CD1c-positive myeloid dendritic cell (primary cell): ENCODE measurements around the gene ZNF318.
"Not testable (repeated sequence)": the region's sequence is repeated elsewhere in the genome, so short reads cannot be mapped to it uniquely, and the experiment has no call there.

Source experiments
- DNase-seq: peaks from one replicate; pipeline ENCODE4 v3.0.0-alpha.2; 2016; ENCODE audit errors: extremely low spot score

ZNF318 gene

DNA sequence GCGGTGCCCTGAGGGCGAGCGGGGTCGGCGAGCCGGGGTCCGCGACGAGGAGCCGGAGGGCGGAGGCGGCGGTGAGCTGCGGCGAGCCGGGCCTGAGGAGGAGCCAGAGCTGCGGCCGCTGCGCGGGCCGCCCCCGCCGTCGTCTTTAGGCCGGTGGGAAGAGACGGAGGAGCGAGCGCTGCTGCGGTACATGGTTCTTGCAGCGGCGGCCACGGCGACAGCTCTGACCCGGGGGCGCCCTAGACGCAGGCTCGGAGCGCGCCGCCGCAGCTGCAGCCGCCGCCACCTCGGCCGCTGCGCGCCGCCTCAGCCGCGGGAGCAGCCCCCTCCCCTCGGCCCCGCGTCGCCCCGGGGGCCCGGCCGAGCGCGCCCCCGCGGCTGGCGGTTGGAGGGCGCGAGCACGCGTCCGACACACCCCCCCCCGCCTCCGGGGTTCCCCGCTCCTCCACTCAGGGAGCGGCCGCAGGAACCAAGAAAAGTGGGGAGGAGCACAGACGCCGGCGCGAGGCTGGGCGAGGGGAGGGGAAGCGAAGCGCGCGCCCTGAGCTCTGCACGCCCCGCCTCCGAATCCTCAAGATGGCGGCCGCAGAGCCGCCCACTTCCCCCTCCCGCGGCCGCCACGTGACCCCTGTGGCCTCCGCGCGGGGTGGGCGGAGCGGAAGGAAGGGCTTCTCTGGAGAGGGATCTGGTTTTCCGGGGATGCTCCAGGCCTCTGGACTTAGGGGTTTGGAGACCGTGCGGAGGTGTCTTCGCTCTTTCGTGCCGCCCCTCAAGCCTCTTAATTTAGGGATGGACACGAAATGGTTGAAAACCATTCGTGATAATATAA is at the start of gene ZNF318:
Gene ZNF318 (minus strand): TSS at position 474 of the 829 bp plus-strand sequence. CDS start 282 bp downstream, at position 192.
- peak; percentile 99 for DNase-seq

GRCh38 chr6:43416935-43417334 is 47.5 kb upstream of the ZNF318 start:
- DNase-seq = no peak

- DNase-seq = not testable (repeated sequence)
Measured at GRCh38 chr6:43415275-43415674, 45.8 kb upstream of the ZNF318 start.

DNA sequence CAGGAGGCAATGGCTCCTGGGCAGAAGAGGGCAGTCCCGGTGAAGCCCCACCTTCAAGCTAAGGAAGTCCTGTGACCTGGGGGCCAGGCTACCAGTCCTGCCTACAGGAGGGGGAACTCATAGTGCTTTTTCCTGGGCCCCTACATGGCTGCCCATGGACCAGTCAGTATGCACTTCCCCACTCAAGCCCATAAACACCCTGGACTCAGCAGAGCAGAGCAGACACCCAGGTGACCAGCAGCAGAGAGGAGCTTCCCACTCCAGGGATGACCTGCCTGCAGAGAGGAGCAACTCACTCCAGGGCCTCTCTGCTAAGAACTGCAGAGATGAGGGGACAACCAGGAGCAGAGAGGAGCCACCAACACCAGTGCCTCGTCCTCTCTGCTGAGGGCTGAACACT is 43.6 kb upstream of the ZNF318 start:
- DNase-seq = no peak

GRCh38 chr6:43412541-43412940 is 43.1 kb upstream of the ZNF318 start:
- DNase-seq = no peak

- DNase-seq = not testable (repeated sequence)
Measured at GRCh38 chr6:43410776-43411175, 41.3 kb upstream of the ZNF318 start.

DNA sequence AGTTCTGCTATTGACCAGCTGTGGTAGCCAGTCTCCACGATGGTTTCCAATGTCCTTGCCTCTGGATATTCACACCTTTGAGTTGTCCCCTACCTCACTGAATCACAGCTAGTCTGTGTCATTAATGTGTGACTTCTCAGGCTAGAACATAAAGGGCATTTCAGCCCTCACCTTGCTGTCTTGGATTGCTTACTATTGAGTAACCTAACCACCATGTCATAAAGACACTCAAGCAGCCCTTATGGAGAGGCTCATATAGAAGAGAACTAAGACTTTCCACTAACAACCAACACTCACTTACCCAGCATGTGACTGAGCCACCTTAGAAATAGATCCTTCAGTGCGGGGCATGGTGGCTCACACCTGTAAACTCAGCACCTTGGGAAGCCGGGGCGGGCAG is 38.8 kb upstream of the ZNF318 start:
- DNase-seq = no peak

GRCh38 chr6:43407296-43407695 is 37.8 kb upstream of the ZNF318 start:
- no peak for DNase-seq

DNA sequence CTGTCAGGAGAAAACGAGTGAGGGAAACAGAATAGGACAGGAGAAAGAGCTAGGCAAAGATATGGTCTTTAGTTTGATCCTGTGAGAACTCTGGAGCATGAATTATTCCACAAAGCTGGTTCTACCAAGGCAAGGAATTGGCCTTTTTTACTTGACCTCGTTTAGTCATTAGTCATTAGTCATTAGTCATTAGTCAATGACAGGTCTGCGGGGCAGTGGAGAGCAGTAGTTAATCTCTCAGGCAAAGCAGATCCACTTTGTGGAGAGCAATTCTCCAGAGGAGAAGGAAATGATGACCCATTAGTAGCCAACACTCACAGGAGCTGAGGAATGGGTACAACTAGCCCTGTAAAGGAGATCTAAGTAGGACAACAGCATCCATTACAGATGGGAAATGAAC is 35.9 kb upstream of the ZNF318 start:
- DNase-seq = no peak

DNA sequence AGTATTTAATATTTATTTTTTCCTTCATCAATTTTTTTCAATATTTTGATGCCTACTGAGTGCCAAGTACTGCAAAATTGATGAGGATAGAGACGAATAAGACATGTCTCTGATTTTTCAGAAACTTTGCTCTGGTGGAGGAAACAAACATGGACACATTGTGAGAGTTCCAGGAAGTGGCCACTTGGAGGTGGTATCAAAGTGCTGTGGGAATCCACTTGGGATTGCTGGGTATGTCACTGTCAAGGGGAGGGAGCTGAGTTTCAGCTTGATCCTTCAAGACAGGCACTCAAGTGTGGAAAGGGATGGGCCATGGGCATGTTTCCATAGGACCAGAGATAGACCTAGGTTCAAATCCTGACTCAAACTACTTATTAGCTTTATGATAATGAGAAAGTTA is 33.4 kb upstream of the ZNF318 start:
- no peak for DNase-seq

DNA sequence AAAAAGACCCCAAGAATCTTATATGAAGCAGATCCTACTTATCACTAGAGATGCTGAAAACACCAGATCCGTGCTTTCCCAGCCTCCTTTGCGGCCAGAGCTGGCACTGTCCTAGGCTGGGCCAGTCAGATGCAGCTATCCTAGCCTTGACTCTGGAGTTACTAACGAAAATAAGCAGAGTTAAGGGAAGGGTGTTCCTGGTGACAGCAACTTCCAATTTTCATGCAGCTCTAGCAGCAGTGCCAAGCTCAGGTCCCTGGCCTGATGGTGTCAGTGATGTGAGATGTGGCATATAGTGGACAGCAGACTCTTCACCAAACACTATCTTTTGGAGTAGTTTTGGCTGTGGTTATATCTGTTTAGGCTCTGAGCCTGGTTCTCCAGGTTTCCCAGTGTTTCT is 32.3 kb upstream of the ZNF318 start:
- DNase-seq = no peak

DNA sequence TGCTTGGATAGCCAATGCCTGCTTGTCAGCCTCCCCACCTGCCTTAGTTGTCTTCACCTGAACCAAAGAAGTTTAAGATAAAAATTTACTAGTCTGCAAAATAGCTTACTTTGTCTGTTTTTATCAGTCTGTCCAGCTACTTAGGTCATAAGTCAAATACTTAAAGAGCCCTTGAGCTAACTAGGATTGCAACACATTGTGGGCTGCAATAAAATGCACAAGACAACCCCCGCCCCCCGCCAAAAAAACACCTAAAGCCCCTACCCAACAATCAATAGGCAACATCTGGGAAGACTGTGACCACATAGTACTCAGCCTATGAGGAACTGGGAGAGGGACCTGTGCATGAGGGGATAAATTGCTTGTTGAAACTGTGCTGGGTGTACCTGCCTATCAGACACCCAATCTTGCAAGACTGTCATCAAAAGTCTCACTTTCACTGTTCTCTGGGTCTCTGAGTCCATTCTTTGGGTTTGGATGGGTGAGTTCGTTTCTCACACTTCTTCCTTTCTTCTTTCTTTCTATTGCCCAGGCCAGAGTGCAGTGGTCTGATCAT is 30.6 kb upstream of the ZNF318 start:
- DNase-seq = no peak

- no peak for DNase-seq
Measured at GRCh38 chr6:43396408-43397149, 27.1 kb upstream of the ZNF318 start.

- no peak for DNase-seq
Measured at GRCh38 chr6:43395776-43396175, 26.3 kb upstream of the ZNF318 start.

DNA sequence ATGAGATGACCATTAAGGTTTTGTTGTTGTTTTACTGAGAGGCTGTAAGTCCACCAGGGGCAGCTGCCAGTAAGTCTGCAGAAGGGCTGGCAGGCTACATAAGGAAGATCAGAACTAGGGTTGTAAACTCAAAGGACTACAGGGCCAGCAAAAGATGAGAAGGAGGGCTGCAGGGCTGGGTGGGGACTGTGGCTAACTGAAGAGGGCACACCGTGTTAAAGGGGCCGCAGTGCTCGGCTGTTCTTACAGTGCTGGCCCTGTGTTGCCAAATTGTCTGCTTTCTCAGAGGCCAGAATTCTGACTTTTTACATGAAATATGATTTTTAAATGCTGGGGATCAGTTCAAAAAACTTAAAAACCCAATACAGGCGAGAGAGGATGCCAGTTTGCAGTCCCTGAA is 25.5 kb upstream of the ZNF318 start:
- DNase-seq = no peak

DNA sequence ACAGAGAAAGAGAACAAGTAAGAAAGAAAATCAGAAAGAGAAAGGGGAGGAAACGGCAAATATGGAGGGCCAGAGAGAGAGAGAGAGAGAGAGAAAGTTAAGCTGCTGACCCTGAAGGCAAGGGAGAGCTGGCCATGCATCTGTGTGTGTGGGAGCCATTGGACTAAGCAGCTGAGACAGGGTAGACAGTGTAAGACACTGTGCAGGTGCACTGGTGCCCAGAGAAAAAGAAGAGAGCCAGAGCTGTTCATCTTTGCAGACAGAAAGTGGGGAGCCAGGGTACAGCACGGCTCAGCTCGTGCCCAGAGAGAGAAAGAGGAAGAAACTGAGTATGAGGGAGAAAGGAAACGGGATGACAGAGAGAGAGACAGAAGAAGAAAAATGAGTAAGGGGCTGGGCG is 24.2 kb upstream of the ZNF318 start:
- DNase-seq = no peak

GRCh38 chr6:43393133-43393532 is 23.7 kb upstream of the ZNF318 start:
- not testable (repeated sequence) for DNase-seq

GRCh38 chr6:43391440-43392031 is 22.1 kb upstream of the ZNF318 start:
- no peak for DNase-seq

DNA sequence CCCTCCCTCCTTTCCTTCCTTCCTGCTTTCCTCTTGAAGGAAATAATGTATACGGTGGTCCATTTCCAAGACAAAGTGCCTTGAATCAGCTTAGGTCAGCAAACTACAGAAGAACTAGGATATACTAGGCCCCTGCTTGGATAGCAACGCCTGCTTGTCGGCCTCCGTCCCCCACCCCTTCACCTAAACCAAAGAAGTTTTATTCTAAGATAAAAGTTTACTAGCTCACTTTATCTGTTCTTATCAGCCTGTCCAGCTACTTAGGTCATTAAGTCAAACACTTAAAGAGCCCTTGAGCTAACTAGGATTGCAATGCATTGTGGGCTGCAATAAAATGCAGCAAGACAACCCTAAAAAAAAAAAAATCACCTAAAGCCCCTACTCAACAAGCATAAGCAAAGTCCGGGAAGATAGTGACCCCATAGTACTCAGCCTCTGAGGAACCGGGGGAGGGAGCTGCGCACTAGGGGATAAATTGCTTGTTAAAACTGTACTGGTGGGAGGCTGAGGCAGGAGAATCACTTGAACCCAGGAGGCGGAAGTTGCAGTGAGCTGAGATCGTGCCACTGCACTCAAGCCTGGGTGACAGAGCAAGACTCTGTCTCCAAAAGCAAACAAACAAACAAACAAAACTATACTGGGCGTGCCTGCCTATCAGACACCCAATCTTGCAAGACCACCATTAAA is 21.4 kb upstream of the ZNF318 start:
- DNase-seq = not testable (repeated sequence)

- DNase-seq = no peak
Measured at GRCh38 chr6:43389730-43390295, 20.4 kb upstream of the ZNF318 start.

GRCh38 chr6:43386492-43386891 is 17.0 kb upstream of the ZNF318 start:
- DNase-seq = no peak
